HG03439 (cell line): ENCODE data around the gene CYP3A7.
"Not testable (repeated sequence)": the region's sequence is repeated elsewhere in the genome, so short reads cannot be mapped to it uniquely, and the experiment has no call there.

Source experiments
- ATAC-seq: cut with Tn5 transposase; IDR thresholded peaks from one replicate; pipeline ENCODE4 v1.9.1; 2021; ENCODE audit warnings: mild to moderate bottlenecking, moderate library complexity; ENCODE audit not compliant: unreplicated experiment

Gene CYP3A7

DNA sequence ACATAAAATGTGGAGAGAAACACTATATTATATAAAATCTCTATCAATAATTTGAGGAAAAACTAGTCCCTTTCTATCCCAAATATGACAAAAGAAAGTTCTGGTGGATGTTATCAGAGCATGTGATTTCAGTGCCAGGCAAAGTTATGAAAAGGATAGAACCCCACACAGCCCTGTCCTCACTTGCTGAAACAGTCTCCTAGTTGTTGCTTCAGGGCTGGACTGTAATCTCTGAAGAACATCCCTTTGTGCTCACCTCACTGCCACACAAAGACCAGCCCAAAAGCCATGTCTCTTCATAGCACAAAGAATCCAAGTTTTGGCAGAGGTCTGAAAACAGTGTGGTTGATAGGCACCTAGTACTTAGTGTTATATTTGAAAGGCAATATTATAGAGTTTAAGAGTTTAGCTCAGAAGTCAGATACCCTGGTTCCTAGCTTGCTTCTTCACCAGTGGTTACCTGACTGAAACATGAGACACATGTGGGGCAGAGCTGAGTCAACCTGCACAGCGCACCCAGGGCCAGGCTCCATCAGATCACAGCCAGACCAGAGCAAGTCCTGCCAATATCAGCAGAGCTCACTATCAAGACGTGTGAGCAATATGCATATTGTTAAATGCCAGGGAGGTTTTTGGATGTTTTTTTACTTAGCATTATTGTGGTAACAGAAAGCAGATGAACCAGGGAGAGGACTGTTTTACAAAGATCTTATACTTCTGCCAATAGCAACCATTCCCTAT, 25.0 kb downstream of the CYP3A7 start:
- ATAC-seq = no peak

DNA sequence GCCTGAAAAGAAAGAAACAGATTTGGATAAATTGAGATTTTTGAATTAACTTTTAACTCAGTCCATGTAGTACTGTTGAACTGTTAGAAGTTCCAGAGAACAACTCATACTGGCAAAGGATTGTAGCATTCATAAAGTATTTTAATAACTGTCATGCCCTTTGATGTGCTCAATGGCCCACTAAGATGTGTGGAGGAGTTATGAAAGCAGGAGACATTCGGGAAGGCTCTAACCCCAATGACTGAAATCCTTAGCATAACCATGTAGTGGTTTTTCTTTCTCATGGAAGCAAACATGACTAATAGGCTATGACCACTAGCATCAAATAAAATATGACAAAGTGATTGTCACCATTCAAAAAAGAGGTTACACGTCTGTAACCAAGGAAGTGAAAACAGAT, 25.7 kb downstream of the CYP3A7 start:
- no peak for ATAC-seq

DNA sequence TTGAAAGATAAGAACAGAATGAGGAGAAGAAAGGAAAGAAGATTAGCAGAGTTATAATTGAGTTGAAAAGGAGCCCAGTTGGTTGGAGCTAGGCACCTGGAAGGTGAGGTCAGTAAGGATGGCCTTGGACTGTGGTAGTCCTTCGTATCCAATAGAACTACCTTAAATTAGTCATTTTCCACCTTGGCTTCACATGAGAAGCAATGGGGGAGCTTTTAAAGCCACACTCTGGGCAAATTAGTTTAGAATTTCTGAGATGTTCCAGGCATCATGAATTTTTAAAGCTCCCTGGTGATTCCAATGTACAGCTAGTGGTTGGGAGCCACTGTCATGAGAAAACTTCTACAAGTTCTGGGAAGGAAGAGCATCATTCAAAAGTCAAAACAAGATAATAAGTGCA, 27.9 kb downstream of the CYP3A7 start:
- no peak for ATAC-seq

DNA sequence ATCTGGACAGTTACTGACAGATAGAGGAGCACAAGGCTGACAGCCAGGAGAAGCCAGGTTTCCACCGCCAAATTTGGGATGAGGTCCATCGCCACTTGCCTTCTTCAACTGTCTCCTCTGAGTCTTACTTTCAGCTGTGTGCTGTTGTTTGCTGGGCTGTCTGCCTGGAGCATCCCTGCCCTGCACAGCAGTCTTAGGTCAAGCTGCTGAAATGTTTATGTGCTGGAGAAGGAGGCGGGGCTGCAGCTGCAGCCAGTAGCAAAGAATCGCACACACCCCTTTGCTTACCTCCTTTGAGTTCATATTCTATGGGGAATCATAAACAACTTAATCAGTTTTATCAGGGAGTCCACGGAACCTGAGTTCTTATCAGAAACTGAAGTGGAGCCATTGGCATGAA, 35.0 kb downstream of the CYP3A7 start:
- no peak for ATAC-seq

DNA sequence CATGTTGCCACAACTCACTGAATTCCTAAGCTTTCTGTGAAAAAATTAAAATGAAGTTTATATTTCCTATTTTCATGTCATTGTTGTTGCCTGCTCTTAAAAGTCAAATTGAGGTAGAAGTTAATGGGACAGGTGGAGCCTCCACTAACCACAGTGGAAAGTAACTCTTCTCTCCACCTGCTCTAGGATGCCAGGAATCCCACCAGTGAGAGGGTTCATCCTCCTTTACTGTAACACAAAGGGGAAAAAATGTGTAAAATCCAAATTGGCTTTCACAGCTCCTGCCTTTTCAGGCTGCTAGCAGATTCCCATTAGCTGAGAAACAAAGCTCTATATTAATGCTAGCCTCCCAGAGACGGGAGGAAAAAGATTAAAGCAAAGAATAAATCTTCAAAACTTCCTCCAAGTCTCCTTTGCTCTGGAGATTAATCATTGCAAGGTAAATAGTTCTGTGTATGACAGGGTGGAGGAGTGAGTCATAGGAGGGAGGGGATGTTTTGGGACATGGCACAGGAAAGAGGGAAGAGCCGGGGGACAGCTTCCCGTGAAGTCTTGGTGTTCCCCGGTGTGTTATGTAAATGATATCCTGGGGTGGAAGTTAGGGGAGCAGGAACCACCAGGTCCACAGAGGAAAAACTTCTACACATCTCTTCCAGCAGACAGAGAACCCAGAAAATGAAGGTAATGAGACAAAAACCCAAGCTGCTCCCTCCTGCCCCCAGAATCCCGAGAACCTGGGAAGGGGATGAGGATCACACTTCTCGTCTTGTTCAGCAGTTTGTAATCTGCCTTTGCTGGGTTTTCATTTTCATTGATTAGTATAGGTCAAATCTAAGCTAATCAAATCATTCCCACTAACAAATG, 35.9 kb downstream of the CYP3A7 start:
- not testable (repeated sequence) for ATAC-seq

DNA sequence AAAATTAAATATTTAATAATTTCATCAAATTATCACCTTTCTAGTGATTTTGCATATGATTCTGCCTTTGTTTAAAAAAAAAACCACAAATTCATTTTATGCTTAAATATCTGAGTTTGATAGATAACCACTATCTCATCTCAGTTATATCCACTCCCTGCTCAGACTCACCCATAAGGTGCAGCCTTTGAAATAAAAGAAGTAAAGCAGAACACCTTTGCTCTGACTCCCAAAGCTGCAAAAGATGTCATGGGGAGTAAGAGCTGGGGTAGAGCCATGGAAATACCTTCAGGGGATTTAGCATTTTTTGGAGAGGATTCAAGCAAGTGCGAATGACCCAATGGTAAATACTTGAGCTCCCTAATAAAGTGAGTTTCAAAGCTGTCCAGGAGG, 40.1 kb downstream of the CYP3A7 start:
- no peak for ATAC-seq

DNA sequence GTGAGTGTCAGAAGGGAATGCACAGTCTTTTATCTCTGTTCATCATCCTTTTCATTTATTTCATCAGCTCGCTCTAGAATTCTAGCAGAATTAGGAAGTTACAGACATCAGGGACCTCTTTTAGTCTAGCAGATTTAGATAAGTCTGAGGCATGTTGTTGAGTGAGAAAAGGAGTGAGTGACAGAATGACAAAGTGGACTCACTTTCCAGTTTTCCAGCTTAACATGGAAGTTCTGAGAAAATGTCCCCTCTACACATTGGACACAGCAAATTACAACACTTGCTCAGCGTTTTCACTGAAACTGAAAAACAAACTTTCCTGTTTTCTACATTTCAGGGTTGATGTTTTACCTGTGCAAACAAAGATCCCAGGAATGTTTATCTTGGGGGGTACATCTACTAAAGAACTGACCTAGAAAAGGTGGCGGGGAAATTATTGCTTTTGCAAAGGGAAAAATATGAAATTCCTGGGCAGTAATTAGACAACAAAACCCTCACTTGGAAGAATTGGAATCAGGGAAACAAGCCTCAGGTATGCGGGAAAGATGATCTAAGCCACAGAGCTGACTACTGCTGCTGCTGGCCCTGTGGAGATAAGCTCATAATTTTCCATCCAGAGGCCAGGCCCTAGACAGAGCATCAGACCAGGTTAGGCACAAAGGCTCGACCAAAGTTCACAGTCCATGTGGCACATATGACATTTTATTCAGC, 40.6 kb downstream of the CYP3A7 start:
- ATAC-seq = no peak

DNA sequence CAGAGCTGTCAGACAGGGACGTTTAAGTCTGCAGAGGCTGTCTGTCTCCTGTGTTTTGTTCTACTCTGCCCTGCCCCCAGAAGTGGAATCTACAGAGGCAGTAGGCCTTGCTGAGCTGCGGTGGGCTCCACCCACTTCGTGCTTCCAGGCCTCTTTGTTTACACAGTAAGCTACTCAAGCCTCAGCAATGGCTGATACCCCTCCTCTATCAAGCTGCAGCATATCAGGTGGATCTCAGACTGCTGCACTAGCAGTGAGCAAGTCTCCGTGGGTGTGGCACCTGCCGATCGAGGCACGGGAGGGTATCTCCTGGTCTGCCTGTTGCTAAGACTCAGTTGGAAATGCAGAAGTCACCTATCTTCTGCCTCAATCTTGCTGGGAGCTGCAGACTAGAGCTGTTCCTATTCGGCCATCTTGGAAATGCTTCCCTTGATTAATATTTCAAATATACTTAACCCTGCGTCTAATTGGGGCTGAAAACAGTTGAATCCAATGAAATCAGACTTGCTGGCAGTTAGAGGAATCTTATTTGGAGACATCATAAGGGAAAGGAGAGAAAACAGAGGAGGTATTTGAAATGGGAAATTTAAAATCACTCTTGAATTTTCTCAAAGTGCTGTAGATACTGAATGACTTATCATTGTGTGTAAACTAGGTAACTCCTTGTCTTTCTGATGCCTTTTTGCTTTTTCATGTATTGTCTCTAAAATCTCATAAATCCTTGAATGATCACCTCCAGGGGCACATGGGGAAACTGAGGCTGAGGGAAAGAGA, 41.4 kb downstream of the CYP3A7 start:
- ATAC-seq = no peak

DNA sequence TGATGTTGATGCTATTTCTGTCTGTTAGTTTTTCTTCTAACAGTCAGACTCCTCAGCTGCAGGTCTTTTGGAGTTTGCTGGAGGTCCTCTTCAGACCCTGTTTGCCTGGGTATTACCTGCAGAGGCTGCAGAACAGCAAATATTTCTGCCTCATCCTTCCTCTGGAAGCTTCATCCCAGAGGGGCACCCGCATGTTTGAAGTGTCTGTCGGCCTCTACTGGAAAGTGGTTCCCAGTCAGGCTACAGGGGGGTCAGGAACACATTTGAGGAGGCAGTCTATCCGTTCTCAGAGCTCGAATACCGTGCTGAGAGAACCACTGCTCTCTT, 41.9 kb downstream of the CYP3A7 start:
- no peak for ATAC-seq

DNA sequence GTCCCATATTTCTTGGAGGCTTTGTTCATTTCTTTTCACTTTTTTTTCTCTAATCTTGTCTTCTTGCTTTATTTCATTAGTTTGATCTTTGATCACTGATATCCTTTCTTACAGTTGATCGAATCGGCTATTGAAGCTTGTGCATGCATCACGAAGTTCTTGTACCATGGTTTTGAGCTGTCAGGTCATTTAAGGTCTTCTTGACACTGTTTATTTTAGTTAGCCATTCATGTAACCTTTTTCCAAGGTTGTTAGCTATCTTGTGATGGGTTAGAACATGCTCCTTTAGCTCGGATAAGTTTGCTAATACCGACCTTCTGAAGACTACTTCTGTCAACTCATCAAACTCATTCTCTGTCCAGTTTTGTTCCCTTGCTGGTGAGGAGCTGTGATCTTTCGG, 42.4 kb downstream of the CYP3A7 start:
- ATAC-seq = not testable (repeated sequence)

DNA sequence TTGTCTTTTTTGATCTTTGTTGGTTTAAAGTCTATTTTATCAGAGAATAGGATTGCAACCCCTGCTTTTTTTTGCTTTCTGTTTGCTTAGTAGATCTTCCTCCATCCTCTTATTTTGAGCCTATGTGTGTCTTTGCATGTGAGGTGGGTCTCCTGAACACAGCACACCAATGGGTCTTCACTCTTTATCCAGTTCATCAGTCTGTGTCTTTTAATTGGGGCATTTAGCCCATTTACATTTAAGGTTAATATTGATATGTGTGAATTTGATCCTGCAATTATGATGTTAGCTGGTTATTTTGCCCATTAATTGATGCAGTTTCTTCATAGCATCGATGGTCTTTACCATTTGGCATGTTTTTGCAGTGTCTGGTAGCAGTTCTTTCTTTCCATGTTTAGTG, 43.3 kb downstream of the CYP3A7 start:
- not testable (repeated sequence) for ATAC-seq

DNA sequence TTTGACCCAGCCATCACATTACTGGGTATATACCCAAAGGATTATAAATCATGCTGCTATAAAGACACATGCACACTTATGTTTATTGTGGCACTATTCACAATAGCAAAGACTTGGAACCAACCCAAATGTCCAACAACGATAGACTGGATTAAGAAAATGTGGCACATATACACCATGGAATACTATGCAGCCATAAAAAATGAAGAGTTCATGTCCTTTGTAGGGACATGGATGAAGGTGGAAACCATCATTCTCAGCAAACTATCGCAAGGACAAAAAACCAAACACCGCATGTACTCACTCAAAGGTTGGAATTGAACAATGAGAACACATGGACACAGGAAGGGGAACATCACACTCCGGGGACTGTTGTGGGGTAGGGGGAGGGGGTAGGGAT, 44.1 kb downstream of the CYP3A7 start:
- not testable (repeated sequence) for ATAC-seq

DNA sequence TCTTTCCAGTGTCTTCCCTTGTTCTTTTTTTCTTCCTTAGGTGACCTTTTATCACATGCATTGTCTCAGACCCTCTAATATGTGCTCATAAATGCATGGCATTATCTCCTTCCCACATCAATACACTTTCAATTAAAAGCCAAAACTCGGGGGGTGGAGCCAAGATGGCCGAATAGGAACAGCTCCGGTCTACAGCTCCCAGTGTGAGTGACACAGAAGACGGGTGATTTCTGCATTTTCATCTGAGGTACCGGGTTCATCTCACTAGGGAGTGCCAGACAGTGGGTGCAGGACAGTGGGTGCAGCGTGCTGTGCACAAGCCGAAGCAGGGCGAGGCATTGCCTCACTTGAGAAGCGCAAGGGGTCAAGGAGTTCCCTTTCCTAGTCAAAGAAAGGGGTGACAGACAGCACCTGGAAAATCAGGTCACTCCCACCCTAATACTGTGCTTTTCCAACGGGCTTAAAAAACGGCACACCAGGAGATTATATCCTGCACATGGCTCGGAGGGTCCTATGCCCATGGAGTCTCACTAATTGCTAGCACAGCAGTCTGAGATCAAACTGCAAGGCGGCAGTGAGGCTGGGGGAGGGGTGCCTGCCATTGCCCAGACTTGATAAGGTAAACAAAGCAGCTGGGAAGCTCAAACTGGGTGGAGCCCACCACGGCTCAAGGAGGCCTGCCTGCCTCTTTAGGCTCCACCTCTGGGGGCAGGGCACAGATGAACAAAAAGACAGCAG, 49.0 kb downstream of the CYP3A7 start:
- ATAC-seq = not testable (repeated sequence)

DNA sequence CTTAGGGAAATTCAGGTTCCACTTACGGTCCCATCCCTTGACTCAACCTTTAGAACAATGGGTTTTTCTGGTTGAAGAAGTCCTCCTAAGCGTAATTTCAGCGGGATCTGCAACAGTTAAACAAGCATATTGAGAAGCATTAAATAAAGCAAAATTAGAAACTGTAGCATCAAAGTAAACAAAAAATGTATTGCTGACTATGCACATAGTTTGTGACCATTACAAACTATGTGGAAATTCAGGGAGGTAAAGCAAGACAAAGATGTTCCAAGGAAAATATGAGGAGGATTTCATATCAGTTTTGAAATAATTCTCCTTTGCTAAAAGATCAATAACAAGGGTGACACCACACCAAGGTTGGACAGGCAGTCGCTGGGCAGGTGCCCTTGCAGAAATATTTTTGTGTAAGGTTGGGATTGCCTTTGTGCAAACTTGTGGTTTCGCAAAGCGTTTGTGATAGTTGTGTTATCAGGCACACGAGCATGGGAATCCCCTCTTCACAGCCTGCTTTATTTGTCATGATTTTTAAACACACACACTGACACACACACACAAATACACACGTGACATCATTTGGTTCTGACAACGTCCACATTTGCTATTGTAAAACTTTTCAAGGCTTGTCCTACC, 49.8 kb downstream of the CYP3A7 start:
- no peak for ATAC-seq

DNA sequence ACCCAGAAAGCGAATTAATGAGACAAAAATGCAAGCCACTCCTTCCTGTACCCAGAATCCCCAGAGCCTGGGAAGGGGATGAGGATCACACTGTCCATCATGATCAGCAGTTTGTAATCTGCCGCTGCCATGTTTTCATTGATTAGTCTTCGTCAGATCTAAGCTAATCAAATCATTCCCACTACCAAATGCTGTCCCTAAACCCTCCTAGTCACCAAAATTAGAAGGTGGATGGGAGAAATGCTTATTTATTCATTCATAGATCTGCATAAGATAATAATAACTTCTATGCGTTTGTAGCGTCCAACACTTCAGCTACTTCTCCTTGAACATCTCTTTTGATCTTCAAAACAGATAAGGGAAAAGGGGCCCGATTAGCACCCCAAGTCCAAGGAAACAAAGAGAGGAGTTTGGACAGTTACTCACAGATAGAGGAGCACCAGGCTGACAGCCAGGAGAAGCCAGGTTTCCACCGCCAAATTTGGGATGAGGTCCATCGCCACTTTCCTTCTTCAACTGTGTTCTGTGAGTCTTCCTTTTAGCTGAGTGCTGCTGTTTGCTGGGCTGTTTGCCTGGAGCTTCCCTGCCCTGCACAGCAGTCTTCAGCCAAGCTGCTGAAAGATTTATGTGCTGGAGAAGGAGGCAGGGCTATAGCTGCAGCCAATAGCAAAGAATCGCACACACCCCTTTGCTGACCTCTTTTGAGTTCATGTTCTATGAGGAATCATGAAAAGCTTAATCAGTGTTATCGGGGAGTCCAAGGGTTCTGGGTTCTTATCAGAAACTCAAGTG, 55.4 kb downstream of the CYP3A7 start, which contains the start of gene CYP3A5:
Gene CYP3A5 (minus strand): TSS at position 597 of the 792 bp plus-strand sequence. CDS start 100 bp downstream, at position 497.
- no peak for ATAC-seq

DNA sequence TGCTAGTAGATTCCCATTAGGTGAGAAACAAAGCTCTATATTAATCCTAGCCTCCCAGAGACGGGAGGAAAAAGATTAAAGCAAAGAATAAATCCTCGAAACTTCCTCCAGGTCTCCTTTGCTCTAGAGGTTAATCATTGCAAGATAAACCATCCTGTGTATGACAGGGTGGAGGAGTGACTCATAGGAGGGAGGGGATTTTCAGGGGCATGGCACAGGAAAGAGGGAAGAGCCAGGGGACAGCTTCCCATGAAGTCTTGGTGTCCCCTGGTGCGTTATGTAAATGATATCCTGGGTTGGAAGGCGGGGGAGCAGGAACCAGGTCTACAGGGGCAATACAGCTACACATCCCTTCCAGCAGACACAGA, 56.0 kb downstream of the CYP3A7 start:
- no peak for ATAC-seq

DNA sequence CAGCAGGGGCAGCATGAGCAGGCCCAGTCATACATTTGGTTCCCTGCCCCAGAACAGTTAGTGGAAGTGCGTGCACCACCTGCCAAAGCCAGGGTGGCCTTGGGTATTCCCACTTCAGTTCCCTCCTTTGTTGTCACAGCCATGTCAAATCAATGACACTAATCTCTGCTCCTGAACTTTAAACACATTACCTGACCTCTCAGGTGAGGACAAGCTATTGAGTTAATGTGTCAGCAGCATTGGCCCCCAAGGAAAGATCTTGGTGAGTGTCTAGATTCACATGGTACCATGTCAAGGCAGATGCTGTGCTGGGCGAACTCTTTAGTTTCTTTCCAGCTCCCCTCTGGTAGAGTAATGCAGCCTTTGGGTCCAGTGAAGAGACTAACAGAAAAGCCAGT, 57.3 kb downstream of the CYP3A7 start:
- ATAC-seq = no peak

DNA sequence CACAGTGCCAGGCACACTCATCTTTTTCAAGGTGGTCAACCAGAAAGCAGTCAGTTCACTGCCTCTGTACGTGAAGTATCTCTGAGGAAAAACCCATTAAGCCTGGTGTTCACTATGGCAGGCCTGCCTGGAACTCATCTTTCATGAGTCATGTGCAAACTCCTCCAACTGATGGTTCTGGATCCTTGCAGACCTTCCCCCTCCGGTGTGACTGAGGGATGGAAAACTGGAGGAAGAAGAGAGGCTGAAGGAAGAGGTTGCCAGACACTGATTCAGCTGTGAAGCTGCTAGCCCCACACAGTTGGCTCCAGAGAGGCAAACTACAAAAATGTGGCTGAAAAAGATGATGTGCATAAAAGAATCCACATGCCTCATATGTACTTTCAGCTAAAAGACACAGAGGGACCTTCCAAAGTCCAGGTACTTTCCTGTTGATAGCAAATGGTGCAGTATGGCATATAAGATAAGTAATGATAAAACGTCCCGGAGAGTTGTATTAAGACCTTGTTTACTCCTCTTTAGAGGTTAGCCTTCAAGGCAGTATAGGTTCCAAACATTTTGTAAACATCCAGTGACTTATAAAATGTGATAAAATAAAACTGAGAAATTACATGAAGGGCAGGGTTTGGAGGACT, 57.9 kb downstream of the CYP3A7 start:
- ATAC-seq = no peak
